Mucosa of descending colon (tissue), 3 donors: ENCODE data around the gene REEP3. TPM values are rescaled to one million over a fixed set of nuclear protein-coding genes. Genes with fewer than 3 reads are reported as not detected.
A peak's percentile ranks its signal among the peaks of the same experiment; 100 is the strongest.

ENCODE experiments used
- ATAC-seq: fragments of 200-7000 bp; cut with Tn5 transposase; one replicate; pipeline ENCODE4 v1.9.1; 2020; ENCODE audit warnings: mild to moderate bottlenecking, moderate library complexity
- DNase-seq, 3 donors: peaks; one replicate each; pipeline ENCODE4 v3.0.0-alpha.2; 2020
- H3K36me3 ChIP-seq: fragments of 200-600 bp; one replicate; pipeline ENCODE4 v1.8.0; 2021; ENCODE audit warnings: low read depth, mild to moderate bottlenecking
- H3K4me1 ChIP-seq: fragments of 200-600 bp; one replicate; pipeline ENCODE4 v1.8.0; 2021; ENCODE audit warnings: low read depth, mild to moderate bottlenecking
- H3K4me3 ChIP-seq: fragments of 200-600 bp; one replicate; pipeline ENCODE4 v1.8.0; 2021; ENCODE audit warnings: mild to moderate bottlenecking
- H3K9me3 ChIP-seq: fragments of 200-600 bp; one replicate; pipeline ENCODE4 v1.8.0; 2021; ENCODE audit warnings: mild to moderate bottlenecking
- intact Hi-C, 2 donors: fragments of 100-400 bp; cut with DNase I in 1 of 2; cut with micrococcal nuclease in 1 of 2; formaldehyde crosslinking; loops; one replicate each; pipeline versions ENCODE4 v1.11.0 to v1.11.1; 2022; cut with DNase I, micrococcal nuclease
- total RNA-seq, 3 donors: library from RNA; stranded (reverse); fragmentation: NEBNext Ultra II Directional in 2 of 3; extraction: Animal tissue kit (Norgen Biotek cat#: 25700) in 2 of 3; gene quantifications; one replicate each; pipeline versions ENCODE4 v1.2.1 to v1.2.4, GENCODE V29; 2021 to 2023
- TF ChIP-seq, protein P1 (sequence below): fragments of 200-600 bp; IDR thresholded peaks from one replicate; pipeline ENCODE4 v1.8.0; 2022; ENCODE audit warnings: antibody characterized with exemption, mild to moderate bottlenecking
- donor health status: DM: no; HTN: no; CAD: no; lungs with moderate emphysema.
- donor health status: DM: no; HTN: no; CAD: no.
- donor health status: DM: no; HTN: yes; CAD: no.

REEP3 gene
- total RNA-seq, 3 donors from 2014 or later = 42.1 to 61.2 (median 43.4) TPM

DNA sequence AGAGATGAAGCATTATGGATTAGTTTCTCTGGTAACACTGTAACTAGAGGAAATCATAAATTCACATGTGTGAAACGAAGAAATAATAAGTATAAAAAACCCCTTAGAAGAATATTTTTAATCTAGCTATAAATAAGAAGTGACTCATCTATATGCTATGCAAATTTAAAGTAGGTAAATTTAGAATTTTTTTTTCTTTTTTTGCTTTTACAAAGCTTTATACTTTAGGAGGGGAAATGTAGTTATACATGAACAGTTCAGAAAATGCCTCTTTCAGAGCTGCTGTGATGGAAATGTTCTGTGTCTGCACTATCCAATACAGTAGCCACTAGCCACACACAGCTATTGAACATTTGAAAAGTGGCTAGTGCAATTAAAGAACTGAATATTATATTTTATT is 87.3 kb downstream of the REEP3 start:
- ATAC-seq = no peak
- H3K4me3 ChIP-seq = no peak overlapping the region
- H3K36me3 ChIP-seq = no peaks in the 10 kb centered on the region
- H3K4me1 ChIP-seq = no peaks in the 10 kb centered on the region
- DNase-seq = no peak
- no peaks in the 10 kb centered on the region for H3K9me3 ChIP-seq
- TF ChIP-seq, protein P1, sequence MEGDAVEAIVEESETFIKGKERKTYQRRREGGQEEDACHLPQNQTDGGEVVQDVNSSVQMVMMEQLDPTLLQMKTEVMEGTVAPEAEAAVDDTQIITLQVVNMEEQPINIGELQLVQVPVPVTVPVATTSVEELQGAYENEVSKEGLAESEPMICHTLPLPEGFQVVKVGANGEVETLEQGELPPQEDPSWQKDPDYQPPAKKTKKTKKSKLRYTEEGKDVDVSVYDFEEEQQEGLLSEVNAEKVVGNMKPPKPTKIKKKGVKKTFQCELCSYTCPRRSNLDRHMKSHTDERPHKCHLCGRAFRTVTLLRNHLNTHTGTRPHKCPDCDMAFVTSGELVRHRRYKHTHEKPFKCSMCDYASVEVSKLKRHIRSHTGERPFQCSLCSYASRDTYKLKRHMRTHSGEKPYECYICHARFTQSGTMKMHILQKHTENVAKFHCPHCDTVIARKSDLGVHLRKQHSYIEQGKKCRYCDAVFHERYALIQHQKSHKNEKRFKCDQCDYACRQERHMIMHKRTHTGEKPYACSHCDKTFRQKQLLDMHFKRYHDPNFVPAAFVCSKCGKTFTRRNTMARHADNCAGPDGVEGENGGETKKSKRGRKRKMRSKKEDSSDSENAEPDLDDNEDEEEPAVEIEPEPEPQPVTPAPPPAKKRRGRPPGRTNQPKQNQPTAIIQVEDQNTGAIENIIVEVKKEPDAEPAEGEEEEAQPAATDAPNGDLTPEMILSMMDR = no peak
- intact Hi-C loops = no loop called here

DNA sequence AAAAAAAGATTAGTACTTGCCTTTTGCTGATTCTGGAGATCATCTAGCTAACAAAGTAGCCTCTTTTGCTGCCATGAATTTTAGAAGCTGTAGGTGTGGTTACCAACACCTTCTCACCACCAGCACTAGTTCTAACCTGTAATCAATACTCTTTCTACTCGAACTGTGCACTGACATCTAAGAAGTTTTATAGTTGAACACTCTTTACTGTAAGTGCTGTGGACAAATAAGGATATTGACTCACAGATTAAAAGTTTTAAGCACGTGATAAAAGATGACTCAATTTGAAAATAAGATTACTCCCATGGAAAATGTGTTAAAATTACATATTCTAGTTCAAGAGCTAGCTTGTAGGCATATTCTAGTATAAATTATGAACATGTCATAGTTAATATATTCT is 89.9 kb downstream of the REEP3 start:
- TF ChIP-seq, protein P1 = no peak
- DNase-seq (no peak), ATAC-seq (peak; percentile 53)
- intact Hi-C loops = no loop called here
- H3K4me3 ChIP-seq = no peak overlapping the region
- H3K4me1 ChIP-seq = no peaks in the 10 kb centered on the region
- no peaks in the 10 kb centered on the region for H3K9me3 ChIP-seq
- no peaks in the 10 kb centered on the region for H3K36me3 ChIP-seq

DNA sequence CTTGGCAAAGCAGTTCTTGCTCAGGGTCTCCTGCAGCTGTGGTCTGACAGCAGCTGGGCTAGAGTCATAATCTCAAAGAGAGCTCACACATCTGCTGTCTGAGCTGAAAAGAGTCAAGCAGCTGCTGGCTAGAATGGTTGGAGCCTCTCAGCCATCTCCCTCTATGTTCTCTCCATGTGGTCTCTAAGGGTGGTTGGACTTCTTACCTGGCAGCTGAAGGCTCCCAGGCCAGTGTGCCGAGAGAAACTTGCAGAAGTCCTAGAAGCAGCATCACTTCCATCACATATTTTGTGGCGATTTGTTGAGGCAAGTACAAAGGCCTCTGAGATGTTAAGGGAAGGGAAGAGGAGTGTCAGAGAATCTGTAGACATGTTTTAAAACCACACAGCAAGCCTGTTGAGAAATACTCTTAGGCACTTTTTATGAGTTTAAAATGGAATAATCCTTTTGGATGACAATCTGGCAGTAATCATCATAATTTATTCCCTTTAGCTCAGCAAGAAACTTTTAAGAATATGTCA is 93.2 kb downstream of the REEP3 start:
- TF ChIP-seq, protein P1 = no peak
- Histone ChIP-seq H3K9me3 (no peaks in the 10 kb centered on the region), H3K4me1 (no peaks in the 10 kb centered on the region), H3K4me3 (no peak overlapping the region), H3K36me3 (no peaks in the 10 kb centered on the region)
- ATAC-seq (peak; percentile 23), DNase-seq (no peak)
- intact Hi-C loops = no loop called here

DNA sequence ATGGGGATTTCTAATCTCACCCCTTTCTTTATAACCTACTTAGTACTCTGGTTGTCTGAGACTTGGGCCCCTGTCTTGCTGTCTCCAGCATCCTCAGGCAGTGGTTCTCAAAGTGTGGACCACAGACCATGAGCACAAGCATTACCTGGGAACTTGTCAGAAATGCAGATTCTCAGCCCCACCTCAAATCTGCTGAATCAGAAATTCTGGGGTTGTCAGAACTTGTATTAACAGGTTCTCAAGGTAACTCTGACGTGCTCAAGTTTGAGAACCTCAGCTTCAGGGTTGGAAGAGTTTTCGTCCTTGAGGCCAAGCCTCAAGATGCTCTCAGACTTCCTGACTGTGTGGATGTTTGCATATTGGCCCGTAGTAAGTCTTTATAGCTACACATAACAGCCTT is 97.4 kb downstream of the REEP3 start:
- no peaks in the 10 kb centered on the region for H3K9me3 ChIP-seq
- no peak overlapping the region for H3K4me3 ChIP-seq
- intact Hi-C loops = no loop called here
- DNase-seq = no peak
- no peaks in the 10 kb centered on the region for H3K4me1 ChIP-seq
- TF ChIP-seq, protein P1 = no peak
- no peaks in the 10 kb centered on the region for H3K36me3 ChIP-seq
- ATAC-seq = no peak

DNA sequence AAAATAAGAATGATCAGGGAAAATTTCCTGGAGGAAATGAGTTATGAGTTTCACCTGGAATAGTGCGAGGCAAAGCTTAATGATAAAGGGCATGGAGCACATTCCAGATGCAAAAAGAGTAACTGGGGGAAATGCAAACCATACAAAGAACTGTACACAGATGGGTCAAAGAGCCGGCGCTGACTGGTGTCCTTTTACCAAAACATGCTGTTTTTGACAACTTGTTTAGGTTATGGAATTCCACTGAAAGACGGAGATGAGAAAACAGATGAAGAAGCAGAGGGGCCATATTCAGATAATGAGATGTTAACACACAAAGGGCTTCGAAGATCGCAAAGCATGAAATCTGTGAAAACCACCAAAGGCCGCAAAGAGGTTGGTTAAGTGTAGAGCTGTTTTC is 98.2 kb downstream of the REEP3 start:
- DNase-seq (no peak), ATAC-seq (no peak)
- Histone ChIP-seq H3K4me3 (no peak overlapping the region), H3K36me3 (no peaks in the 10 kb centered on the region), H3K9me3 (no peaks in the 10 kb centered on the region), H3K4me1 (no peaks in the 10 kb centered on the region)
- intact Hi-C loops = no loop called here
- TF ChIP-seq, protein P1 = no peak

DNA sequence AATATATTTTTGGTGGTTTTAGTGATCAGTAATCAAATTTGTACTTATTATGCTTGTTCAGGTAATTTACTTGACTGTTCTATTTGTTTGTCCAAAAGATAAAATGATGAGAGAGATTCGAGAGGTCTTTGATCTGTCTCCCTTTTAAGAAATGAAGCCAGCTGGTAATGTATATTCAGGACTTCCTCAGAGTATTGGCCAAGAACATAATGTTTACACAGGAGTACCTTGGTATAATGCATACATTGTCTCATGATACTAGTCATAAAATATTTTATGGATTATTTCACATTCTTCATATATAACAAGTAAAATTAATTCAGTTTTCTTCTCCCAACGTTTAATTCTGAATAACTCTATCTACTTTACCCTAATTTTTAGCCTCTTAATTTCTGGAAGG is 100.9 kb downstream of the REEP3 start:
- intact Hi-C loops = loop anchor here in 1 of 2 donors (10.0 kb wide), 1 partner anchor 157 kb away; the partner anchor contains the start of gene JMJD1C
- TF ChIP-seq, protein P1 = no peak

More for the DNA sequence above, 100.9 kb downstream of the REEP3 start:
- Histone ChIP-seq H3K9me3 (no peaks in the 10 kb centered on the region), H3K4me3 (no peak overlapping the region), H3K36me3 (no peaks in the 10 kb centered on the region), H3K4me1 (no peaks in the 10 kb centered on the region)
- peak; percentile 48 for ATAC-seq
- no peak for DNase-seq
